ENCODE results near the gene ARL4C. TPM values are rescaled to one million over a fixed set of nuclear protein-coding genes. Genes with fewer than 3 reads are reported as not detected.

ARL4C gene
- total RNA-seq, 1 experiment from 2014 or later, result 14.5 TPM

DNA sequence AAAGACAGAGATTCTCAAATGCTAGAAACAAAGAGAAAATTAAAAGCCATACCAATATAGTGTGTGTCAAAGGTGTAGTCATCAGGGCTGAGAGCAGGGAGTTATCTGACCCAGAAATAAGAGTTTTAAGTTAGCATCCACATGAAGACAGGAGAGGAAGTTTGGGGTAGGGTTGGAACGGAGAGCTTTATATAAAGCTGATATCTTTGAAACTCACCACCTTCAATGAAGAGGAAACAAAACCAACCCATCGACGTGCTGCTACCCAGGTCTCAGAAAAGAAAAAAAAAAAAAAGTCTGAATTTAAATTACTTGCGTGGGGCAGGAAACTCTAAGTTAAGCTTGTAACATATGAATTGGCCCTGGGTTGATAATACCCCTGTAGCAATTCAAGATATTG, 42.4 kb downstream of the ARL4C start:
- H3K36me3 ChIP-seq, result no peaks in the 10 kb centered on the region
- no peak overlapping the region for H3K4me3 ChIP-seq
- no peaks in the 10 kb centered on the region; the same call in 1 of the 2 replicates for H3K9me3 ChIP-seq (replicated peaks)
- H3K27me3 ChIP-seq (replicated peaks), result no peaks in the 10 kb centered on the region
- no peak for DNase-seq (ENCODE audit: low read depth in 1 of 2, low spot score in 2 of 2)
- H3K4me1 ChIP-seq (replicated peaks), result peaks cover 23% of the 10 kb centered on the region
- H3K27ac ChIP-seq, result no peak overlapping the region

DNA sequence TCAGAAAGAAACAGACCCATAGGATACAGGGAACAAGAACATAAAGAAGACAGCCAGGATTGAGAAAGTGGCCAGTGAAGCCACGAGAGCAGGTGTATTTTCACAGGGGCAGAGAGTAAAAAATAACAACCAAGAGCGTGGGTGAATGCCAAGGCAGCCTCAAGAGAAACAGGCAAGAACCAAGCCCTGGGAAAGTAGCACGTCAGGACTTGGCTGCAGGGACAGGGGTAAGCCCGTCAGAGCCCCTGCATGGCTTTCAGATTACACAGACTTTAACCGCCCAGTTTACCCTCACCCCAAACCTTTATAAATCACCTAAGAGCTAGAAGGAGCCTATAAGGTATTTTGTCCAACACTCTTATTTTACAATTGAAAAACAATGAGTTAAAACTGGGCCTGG, 43.7 kb downstream of the ARL4C start:
- Histone ChIP-seq H3K36me3 (no peaks in the 10 kb centered on the region), H3K9me3 (replicated peaks) (no peaks in the 10 kb centered on the region; the same call in 1 of the 2 replicates), H3K27ac (no peak overlapping the region), H3K4me1 (replicated peaks) (peaks cover 35% of the 10 kb centered on the region), H3K27me3 (replicated peaks) (no peaks in the 10 kb centered on the region), H3K4me3 (no peak overlapping the region)
- no peak for DNase-seq (ENCODE audit: low read depth in 1 of 2, low spot score in 2 of 2)

DNA sequence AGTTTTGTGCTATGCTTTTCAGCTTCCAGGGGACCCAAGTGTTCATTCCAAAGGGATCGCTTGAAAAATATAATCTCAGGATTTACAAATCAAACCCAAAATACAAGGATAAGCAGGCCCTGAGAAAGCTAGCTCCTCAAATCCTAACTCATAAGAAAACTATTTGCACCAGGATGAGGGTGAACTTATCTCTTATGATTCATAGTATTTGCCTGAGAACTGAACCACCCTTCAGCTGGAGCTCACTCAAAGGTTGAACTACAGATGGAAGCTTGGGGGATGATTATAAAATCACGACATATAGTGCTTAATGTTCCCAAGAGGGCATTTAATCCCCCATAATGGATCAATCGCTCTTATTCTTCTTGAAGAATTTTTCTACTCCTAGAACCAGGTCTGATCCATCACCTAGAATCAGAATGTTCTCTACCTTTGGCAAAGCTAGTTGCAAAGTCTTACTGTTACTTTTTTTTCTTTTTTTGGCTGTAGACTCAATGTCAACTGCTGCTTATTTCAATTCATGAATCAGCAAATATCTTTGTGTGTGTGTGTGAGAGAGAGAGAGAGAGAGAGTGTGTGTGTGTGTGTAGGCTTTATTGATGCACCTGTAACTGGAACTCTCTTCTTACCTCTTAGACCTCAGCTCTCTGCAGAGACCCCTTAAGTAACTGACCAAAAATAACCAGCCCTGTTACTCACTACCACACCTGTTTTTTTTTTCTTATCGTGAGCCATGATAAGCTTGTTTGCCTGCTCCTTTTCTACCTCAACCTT, 44.8 kb downstream of the ARL4C start:
- peak in 1 of 2 experiments; percentile 49 for DNase-seq (ENCODE audit: low read depth in 1 of 2, low spot score in 2 of 2)

DNA sequence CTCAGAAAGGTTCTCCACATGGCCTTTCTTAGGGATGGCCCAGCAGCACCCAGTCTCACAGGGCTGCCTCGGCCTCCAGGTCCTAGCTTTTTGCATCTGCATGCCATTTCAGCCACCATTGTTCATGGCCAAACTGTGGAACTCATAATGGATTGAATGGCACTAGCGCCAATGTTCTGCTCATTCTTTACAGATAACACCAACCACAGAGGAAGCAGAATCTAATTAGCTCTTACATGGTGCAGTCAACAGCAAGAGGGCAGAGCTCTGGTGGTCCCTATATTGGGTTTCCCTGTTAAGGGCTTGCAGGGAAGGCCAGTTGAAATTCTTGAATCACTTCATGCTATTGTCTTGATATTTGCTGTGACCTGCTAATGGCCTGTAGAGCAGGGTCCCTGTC, 45.6 kb downstream of the ARL4C start:
- peaks cover 43% of the 10 kb centered on the region for H3K4me1 ChIP-seq (replicated peaks)

More for the DNA sequence above, 44.8 kb downstream of the ARL4C start:
- Histone ChIP-seq H3K27ac (peak overlapping the region; percentile 48), H3K9me3 (replicated peaks) (no peaks in the 10 kb centered on the region), H3K4me3 (no peak overlapping the region), H3K36me3 (no peaks in the 10 kb centered on the region; the same call in 1 of the 2 replicates), H3K4me1 (replicated peaks) (peaks cover 39% of the 10 kb centered on the region), H3K27me3 (replicated peaks) (no peaks in the 10 kb centered on the region)

DNA sequence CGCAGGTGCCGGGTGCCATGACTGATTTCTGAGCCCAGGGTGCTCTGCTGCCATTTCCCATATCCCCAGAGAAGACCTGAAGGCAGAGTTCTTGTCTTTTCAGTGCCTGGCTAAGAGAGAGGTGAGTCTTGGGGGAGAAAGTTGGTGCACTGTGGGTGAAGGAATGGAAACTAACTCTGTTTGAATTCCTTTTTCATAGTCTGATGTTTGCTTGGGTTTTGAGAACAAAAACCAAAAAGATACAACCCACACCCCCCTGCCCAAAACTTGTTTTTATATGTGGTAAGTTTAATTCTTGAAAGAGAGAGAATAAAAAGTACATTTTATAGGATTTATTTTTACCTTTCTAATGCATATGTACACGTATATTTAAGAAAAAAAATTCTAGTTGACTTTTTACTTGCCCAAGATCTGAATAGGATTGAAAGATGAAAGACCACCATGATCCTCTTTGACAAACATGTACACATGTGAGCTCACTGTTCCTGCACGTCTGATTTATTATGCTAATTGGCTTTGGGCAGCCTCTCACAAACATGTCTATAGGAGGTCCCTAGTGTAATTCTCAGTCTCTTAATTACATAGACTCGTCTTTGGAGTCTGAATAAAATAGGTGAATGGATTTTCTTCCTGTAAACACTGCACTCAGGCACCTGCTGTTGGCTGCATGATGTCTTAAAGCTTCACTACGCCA, 46.3 kb downstream of the ARL4C start:
- Histone ChIP-seq H3K27ac (no peak overlapping the region), H3K27me3 (replicated peaks) (no peaks in the 10 kb centered on the region), H3K4me1 (replicated peaks) (peaks cover 47% of the 10 kb centered on the region), H3K36me3 (no peaks in the 10 kb centered on the region; the same call in 1 of the 2 replicates), H3K9me3 (replicated peaks) (no peaks in the 10 kb centered on the region), H3K4me3 (no peak overlapping the region)
- no peak for DNase-seq (ENCODE audit: low read depth in 1 of 2, low spot score in 2 of 2)

More for the DNA sequence above, 45.6 kb downstream of the ARL4C start:
- no peak for DNase-seq (ENCODE audit: low read depth in 1 of 2, low spot score in 2 of 2)
- Histone ChIP-seq H3K36me3 (no peaks in the 10 kb centered on the region; the same call in 1 of the 2 replicates), H3K4me3 (no peak overlapping the region), H3K27me3 (replicated peaks) (no peaks in the 10 kb centered on the region), H3K27ac (peak overlapping the region; percentile 48), H3K9me3 (replicated peaks) (no peaks in the 10 kb centered on the region)

DNA sequence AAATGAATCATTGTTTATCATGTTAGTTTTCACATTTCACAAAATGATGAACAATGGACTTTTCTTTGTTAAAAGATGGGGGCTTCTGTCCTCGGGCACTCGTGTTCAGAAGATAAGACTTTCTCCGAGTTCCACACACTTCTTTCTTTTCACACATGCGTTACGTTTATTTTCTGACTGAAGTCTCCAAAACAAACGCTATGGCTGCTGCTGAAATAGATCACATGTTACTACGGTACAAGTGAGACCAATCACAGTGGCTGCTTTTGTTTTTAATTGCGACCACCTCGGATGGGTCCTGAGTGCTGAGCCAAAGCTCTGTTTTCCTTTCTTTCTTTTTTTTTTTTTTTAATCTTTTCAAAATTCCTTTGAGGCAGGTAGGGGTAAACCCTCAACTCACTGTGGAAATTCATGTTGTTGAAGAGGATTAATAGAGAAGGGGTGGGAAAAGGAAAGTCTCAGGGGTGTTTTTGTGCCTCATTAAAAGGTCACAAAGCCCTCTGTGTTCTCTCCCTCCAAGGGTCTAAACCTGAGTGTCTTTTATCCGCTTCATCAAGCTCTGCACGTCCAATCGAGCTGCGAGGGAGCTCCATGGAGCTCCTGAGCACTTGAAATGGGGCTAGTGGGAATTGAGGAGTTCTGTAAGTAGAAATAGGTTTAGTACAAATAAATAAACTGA, 48.2 kb downstream of the ARL4C start:
- no peak overlapping the region for H3K4me3 ChIP-seq
- H3K27me3 ChIP-seq (replicated peaks), result no peaks in the 10 kb centered on the region
- no peaks in the 10 kb centered on the region for H3K9me3 ChIP-seq (replicated peaks)
- H3K4me1 ChIP-seq (replicated peaks), result peaks cover 64% of the 10 kb centered on the region
- no peaks in the 10 kb centered on the region; the same call in 1 of the 2 replicates for H3K36me3 ChIP-seq
- peak in 1 of 2 experiments; percentile 34 for DNase-seq (ENCODE audit: low read depth in 1 of 2, low spot score in 2 of 2)
- peak overlapping the region; percentile 90 for H3K27ac ChIP-seq

DNA sequence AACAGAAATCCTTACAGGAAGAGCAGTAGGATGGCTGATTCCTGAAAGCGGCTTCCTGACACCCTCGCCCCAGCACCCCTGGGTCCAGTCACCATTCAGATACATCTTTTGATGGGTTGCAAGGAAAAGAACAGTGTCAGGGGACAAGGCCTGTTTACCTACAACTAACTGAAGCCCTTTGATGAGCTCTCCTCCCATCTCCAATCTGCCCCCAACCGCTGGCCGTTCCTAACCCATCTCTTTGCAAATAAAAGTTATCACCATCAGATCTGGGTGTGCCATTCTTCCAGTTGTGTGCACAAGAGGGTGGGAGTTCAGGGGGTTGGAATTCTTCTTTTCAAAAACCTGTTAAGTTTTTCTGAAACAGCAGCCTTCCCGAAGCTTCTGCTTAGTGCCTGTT, 48.9 kb downstream of the ARL4C start:
- Histone ChIP-seq H3K9me3 (replicated peaks) (no peaks in the 10 kb centered on the region), H3K27me3 (replicated peaks) (no peaks in the 10 kb centered on the region), H3K36me3 (no peaks in the 10 kb centered on the region; the same call in 1 of the 2 replicates), H3K4me3 (no peak overlapping the region), H3K4me1 (replicated peaks) (peaks cover 64% of the 10 kb centered on the region), H3K27ac (peak overlapping the region; percentile 90)
- DNase-seq (ENCODE audit: low read depth in 1 of 2, low spot score in 2 of 2), result no peak

DNA sequence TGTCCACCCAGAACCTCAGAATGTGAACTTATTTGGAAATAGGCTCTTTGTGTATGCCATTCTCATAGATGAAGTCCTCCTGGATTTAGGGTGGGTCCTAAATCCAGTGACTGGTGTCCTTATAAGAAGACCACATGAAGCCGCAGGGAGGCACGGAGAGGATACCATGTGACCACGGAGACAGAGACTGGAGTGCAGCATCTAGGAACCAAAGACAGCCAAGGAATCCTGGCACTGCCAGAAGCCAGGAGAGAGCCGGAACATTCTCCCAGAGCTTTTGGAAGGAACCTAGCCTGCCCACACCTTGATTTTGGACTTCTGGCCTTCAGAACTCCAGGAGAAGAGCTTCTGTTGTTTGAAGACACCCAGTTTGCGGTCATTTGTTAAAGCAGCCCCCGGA, 49.7 kb downstream of the ARL4C start:
- no peaks in the 10 kb centered on the region for H3K9me3 ChIP-seq (replicated peaks)
- no peaks in the 10 kb centered on the region for H3K27me3 ChIP-seq (replicated peaks)
- DNase-seq (ENCODE audit: low read depth in 1 of 2, low spot score in 2 of 2), result no peak
- no peak overlapping the region for H3K27ac ChIP-seq
- peaks cover 62% of the 10 kb centered on the region for H3K4me1 ChIP-seq (replicated peaks)
- no peaks in the 10 kb centered on the region; the same call in 1 of the 2 replicates for H3K36me3 ChIP-seq
- H3K4me3 ChIP-seq, result no peak overlapping the region

DNA sequence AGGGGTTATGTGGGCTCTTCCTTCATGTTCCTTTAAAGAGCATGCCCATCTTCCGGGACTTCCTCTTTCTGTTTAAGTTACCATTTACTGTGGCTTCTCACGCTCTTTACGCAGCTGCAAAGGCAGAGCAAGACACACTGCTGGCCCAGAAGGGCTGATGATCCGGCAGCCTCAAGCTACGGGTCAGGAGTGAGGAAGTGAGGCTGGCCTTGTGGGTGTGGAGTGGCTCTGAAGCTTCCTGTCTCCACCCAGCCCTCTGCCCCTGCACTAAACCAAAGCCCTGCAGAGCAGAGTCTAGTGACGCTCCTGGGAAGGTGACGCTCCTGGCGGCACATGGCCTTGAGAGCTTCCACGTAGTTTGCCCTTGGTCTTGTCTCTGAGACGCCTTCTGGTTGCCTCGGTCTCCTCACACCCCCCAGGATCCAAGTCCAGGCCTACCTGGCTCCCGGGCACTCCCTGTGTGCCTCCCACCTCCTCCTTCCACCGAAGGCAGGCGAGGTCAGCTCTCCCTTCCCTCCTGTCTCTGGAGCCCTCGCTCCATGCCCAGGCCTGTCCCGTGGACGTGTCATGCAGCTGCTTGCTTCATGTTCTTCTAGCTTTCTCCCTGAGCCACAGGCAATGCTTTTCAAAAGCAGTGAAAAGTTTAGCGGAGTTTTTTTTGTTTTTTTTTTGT, 50.3 kb downstream of the ARL4C start:
- Histone ChIP-seq H3K27me3 (replicated peaks) (no peaks in the 10 kb centered on the region), H3K4me1 (replicated peaks) (peaks cover 56% of the 10 kb centered on the region), H3K9me3 (replicated peaks) (no peaks in the 10 kb centered on the region), H3K4me3 (no peak overlapping the region), H3K36me3 (no peaks in the 10 kb centered on the region; the same call in 1 of the 2 replicates), H3K27ac (no peak overlapping the region)
- no peak for DNase-seq (ENCODE audit: low read depth in 1 of 2, low spot score in 2 of 2)

DNA sequence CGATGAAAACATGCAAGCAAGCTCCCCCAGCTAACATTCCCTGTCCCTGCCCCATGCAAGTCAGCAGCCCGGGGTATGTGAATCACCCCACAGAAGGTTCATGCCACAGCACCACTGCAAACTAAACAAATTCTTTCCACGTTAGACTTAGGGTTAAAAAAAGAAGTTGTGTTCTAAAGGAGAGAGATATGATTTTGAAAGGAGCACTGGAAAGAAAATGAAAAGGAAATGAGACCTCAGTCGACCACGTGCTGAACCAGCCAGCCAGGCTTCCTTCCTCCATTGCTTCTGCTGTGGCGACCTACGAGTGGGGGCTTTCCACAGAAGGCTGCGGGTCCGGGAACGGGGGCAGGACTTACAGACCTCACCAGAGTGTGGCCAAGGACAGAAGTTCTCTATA, 52.0 kb downstream of the ARL4C start:
- peak; percentile 76 to 83 for DNase-seq (ENCODE audit: low read depth in 1 of 2, low spot score in 2 of 2)
- H3K4me3 ChIP-seq, result no peak overlapping the region
- peak overlapping the region; percentile 91 for H3K27ac ChIP-seq
- peaks cover 46% of the 10 kb centered on the region for H3K4me1 ChIP-seq (replicated peaks)
- H3K36me3 ChIP-seq, result no peaks in the 10 kb centered on the region; the same call in 1 of the 2 replicates
- H3K9me3 ChIP-seq (replicated peaks), result no peaks in the 10 kb centered on the region
- H3K27me3 ChIP-seq (replicated peaks), result no peaks in the 10 kb centered on the region

DNA sequence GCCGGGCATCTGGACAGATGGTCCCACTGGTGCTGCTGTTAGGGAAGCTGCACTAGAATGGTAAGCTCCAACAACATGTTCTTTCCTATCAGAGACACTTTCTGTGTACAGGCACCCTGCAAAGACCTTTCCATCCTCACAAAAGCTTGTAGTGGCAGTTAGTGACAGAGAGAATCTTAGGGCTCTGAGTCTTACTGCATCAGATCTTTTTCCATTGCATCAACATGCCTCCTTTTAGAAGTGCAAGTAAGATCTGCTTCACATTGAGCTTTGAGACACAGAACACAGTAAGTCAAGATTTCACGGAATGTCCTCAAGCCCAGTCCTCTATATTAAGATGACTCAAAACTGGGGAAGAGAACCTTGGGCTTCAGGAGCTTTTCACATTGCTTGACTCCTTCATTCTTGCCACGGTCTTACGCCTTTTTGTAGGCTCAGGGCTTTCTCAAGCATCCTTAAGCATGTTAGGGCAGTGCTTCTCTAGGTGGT, 52.6 kb downstream of the ARL4C start:
- Histone ChIP-seq H3K36me3 (no peaks in the 10 kb centered on the region; the same call in 1 of the 2 replicates), H3K27ac (peak overlapping the region; percentile 91), H3K4me1 (replicated peaks) (peaks cover 39% of the 10 kb centered on the region), H3K9me3 (replicated peaks) (no peaks in the 10 kb centered on the region), H3K4me3 (no peak overlapping the region), H3K27me3 (replicated peaks) (no peaks in the 10 kb centered on the region)
- DNase-seq (ENCODE audit: low read depth in 1 of 2, low spot score in 2 of 2), result no peak
